CD14-positive monocyte (primary cell): ENCODE data around the gene EXOC3L4. TPM values are rescaled to one million over a fixed set of nuclear protein-coding genes. Genes with fewer than 3 reads are reported as not detected.

Experiments
- DNase-seq, 3 donors: peaks; one replicate each; pipeline ENCODE4 v3.0.0-alpha.2; 2011 to 2022
- H2AFZ ChIP-seq: 2 replicates; pipeline ENCODE4 v1.6.0; 2012; ENCODE audit warnings: mild to moderate bottlenecking, low read depth, low read length, inconsistent platforms; ENCODE audit not compliant: insufficient read depth, poor library complexity, severe bottlenecking
- H3K27ac ChIP-seq, 2 donors: 1 replicate in 1 of 2; 2 replicates in 1 of 2; pipeline ENCODE4 v1.5.1; 2012 to 2013; ENCODE audit warnings: low read length in 2 of 2, control low read depth in 1 of 2, inconsistent platforms in 1 of 2, low read depth in 1 of 2, mild to moderate bottlenecking in 1 of 2
- H3K27me3 ChIP-seq, 2 donors: one replicate each; pipeline versions ENCODE4 v1.6.0 to v1.6.1; 2011 to 2013; ENCODE audit warnings: low read length in 2 of 2; ENCODE audit not compliant: control insufficient read depth in 2 of 2, insufficient read depth in 2 of 2
- H3K36me3 ChIP-seq, 2 donors: replicated peaks in 1 of 2; 1 replicate in 1 of 2; 2 replicates in 1 of 2; pipeline versions ENCODE4 v1.5.1 to v1.6.1; 2012 to 2013; ENCODE audit warnings: low read length in 2 of 2, control low read depth in 1 of 2, inconsistent platforms in 1 of 2, mild to moderate bottlenecking in 1 of 2; ENCODE audit not compliant: insufficient read depth in 2 of 2, control insufficient read depth in 1 of 2
- H3K4me1 ChIP-seq, 2 donors: 1 replicate in 1 of 2; 2 replicates in 1 of 2; pipeline versions ENCODE4 v1.5.1 to v1.6.1; 2012 to 2013; ENCODE audit warnings: low read length in 2 of 2, control low read depth in 1 of 2, inconsistent platforms in 1 of 2, mild to moderate bottlenecking in 1 of 2, moderate library complexity in 1 of 2; ENCODE audit not compliant: insufficient read depth in 2 of 2, control insufficient read depth in 1 of 2
- H3K4me2 ChIP-seq: replicated peaks from 2 replicates; pipeline ENCODE3; 2012; ENCODE audit warnings: low read length, moderate library complexity, mild to moderate bottlenecking; ENCODE audit not compliant: poor library complexity, severe bottlenecking; ENCODE audit errors: extremely low read depth
- H3K4me3 ChIP-seq, 3 experiments: fragments of 200-600 bp in 1 of 3; sonication (generic) in 1 of 3; replicated peaks in 1 of 3; 1 replicate in 2 of 3; 2 replicates in 1 of 3; pipeline ENCODE4 v1.5.1; 2011 to 2013; ENCODE audit warnings: low read length in 3 of 3, mild to moderate bottlenecking in 3 of 3, control low read depth in 2 of 3, low read depth in 2 of 3, inconsistent platforms in 1 of 3, moderate library complexity in 1 of 3
- H3K79me2 ChIP-seq: 2 replicates; pipeline ENCODE4 v1.6.0; 2012; ENCODE audit warnings: mild to moderate bottlenecking, control low read depth, inconsistent platforms, low read length, moderate library complexity; ENCODE audit not compliant: insufficient read depth
- H3K9ac ChIP-seq: 2 replicates; pipeline ENCODE4 v1.6.0; 2017; ENCODE audit warnings: low read length, mild to moderate bottlenecking; ENCODE audit not compliant: insufficient read depth, poor library complexity, severe bottlenecking
- H3K9me3 ChIP-seq, 2 donors: replicated peaks in 1 of 2; 1 replicate in 1 of 2; 2 replicates in 1 of 2; pipeline versions ENCODE4 v1.5.1 to v1.6.1; 2012 to 2013; ENCODE audit warnings: low read length in 2 of 2, control low read depth in 1 of 2; ENCODE audit not compliant: control insufficient read depth in 1 of 2, insufficient read depth in 1 of 2
- H4K20me1 ChIP-seq: 2 replicates; pipeline ENCODE4 v1.6.0; 2012; ENCODE audit warnings: mild to moderate bottlenecking, low read length, control low read depth, moderate library complexity; ENCODE audit not compliant: insufficient read depth
- H3K27ac Mint-ChIP-seq, 7 donors: one replicate each; pipeline ENCODE4 v1.8.0; 2020; ENCODE audit warnings: mild to moderate bottlenecking in 7 of 7, mixed read lengths in 7 of 7, moderate library complexity in 6 of 7, inconsistent platforms in 2 of 7
- H3K27me3 Mint-ChIP-seq, 3 donors: one replicate each; pipeline ENCODE4 v1.8.0; 2021 to 2022; ENCODE audit warnings: low read depth in 3 of 3, mild to moderate bottlenecking in 3 of 3, mixed read lengths in 3 of 3, moderate library complexity in 3 of 3, inconsistent platforms in 1 of 3
- H3K36me3 Mint-ChIP-seq, 2 donors: one replicate each; pipeline ENCODE4 v1.8.0; 2020; ENCODE audit warnings: mixed read lengths in 2 of 2, inconsistent platforms in 1 of 2, mild to moderate bottlenecking in 1 of 2
- H3K4me1 Mint-ChIP-seq: one replicate; pipeline ENCODE4 v1.8.0; 2020; ENCODE audit warnings: mild to moderate bottlenecking, mixed read lengths
- H3K4me3 Mint-ChIP-seq, 2 donors: one replicate each; pipeline ENCODE4 v1.8.0; 2020; ENCODE audit warnings: mild to moderate bottlenecking in 2 of 2, mixed read lengths in 2 of 2, moderate library complexity in 1 of 2
- H3K9me3 Mint-ChIP-seq, 7 donors: one replicate each; pipeline ENCODE4 v1.8.0; 2020 to 2022; ENCODE audit warnings: mixed read lengths in 7 of 7, mild to moderate bottlenecking in 6 of 7, moderate library complexity in 6 of 7, inconsistent platforms in 2 of 7
- CTCF ChIP-seq: fragments of 200-600 bp; IDR thresholded peaks from one replicate; pipeline ENCODE4 v1.8.0; 2022; ENCODE audit warnings: antibody characterized with exemption, mild to moderate bottlenecking
- WGBS: methylation state at CpG from one replicate; pipeline ENCODE4 v1.1.5; 2013; ENCODE audit warnings: missing lambda C conversion rate; ENCODE audit not compliant: insufficient coverage; 5-methylcytosine and 5-hydroxymethylcytosine counted together
- intact Hi-C, 2 donors: fragments of 100-400 bp; cut with micrococcal nuclease; formaldehyde crosslinking; loops; one replicate each; pipeline versions ENCODE4 v1.15.0 to v1.15.1; 2023
- polyA plus RNA-seq, 3 donors: library from polyadenylated mRNA; depleted of rRNA in 1 of 3; unstranded in 2 of 3; stranded (reverse) in 1 of 3; fragments of 300-500 nt in 2 of 3; fragments of >200 nt in 1 of 3; fragmentation: Illumina TruSeq in 2 of 3; gene quantifications; 1 replicate in 2 of 3; 2 replicates in 1 of 3; pipeline ENCODE4 v1.2.3, GENCODE V29; 2012 to 2021

Gene EXOC3L4
- polyA plus RNA-seq, 3 donors, result 0.17 TPM; not detected in 2

- intact Hi-C loops, result no loop called here
- Mint-ChIP-seq H3K4me3 (no peak overlapping the region), H3K27me3 (peaks cover 17 to 23% (median 23%) of the 10 kb centered on the region in 3 donors), H3K27ac (no peak overlapping the region), H3K9me3 (peaks cover 0 to 8% (median 2%) of the 10 kb centered on the region in 7 donors), H3K4me1 (peaks cover 9% of the 10 kb centered on the region), H3K36me3 (peaks cover 3 to 4% of the 10 kb centered on the region in 2 donors)
- H3K36me3 ChIP-seq, result no peaks in the 10 kb centered on the region
- TF ChIP-seq CTCF, result no peak
- DNase-seq, result no peak
- peaks cover 0 to 10% of the 10 kb centered on the region in 2 donors for H3K9me3 ChIP-seq
- H3K9ac ChIP-seq, result no peak overlapping the region
- no peaks in the 10 kb centered on the region for H4K20me1 ChIP-seq
- no peak overlapping the region for H3K4me3 ChIP-seq
- H2AFZ ChIP-seq, result no peak overlapping the region
- peaks cover 8 to 15% of the 10 kb centered on the region in 2 donors for H3K27me3 ChIP-seq
- H3K4me2 ChIP-seq, result no peak overlapping the region
- peaks cover 9 to 15% of the 10 kb centered on the region in 2 donors for H3K4me1 ChIP-seq
- 90% methylated on average over 24 of the region's 26 CpGs for WGBS
- no peaks in the 10 kb centered on the region for H3K79me2 ChIP-seq
- no peak overlapping the region for H3K27ac ChIP-seq
Observed at GRCh38 chr14:103097244-103097993, 2.9 kb downstream of the EXOC3L4 start.

- intact Hi-C loops, result no loop called here
- Histone ChIP-seq H3K4me3 (no peak overlapping the region), H4K20me1 (no peaks in the 10 kb centered on the region), H2AFZ (no peak overlapping the region), H3K9me3 (peaks cover 0 to 10% of the 10 kb centered on the region in 2 donors), H3K4me2 (no peak overlapping the region), H3K27ac (no peak overlapping the region), H3K27me3 (peaks cover 13 to 24% of the 10 kb centered on the region in 2 donors), H3K36me3 (no peaks in the 10 kb centered on the region), H3K9ac (no peak overlapping the region), H3K79me2 (no peaks in the 10 kb centered on the region), H3K4me1 (peaks cover 10 to 21% of the 10 kb centered on the region in 2 donors)
- Mint-ChIP-seq H3K4me1 (peaks cover 10% of the 10 kb centered on the region), H3K27ac (no peak overlapping the region), H3K36me3 (peaks cover 3 to 4% of the 10 kb centered on the region in 2 donors), H3K4me3 (no peak overlapping the region), H3K9me3 (peaks cover 0 to 15% (median 5%) of the 10 kb centered on the region in 7 donors), H3K27me3 (peaks cover 25 to 32% (median 31%) of the 10 kb centered on the region in 3 donors)
- WGBS, result 88% methylated on average over 25 of the region's 31 CpGs
- DNase-seq, result no peak
- no peak for TF ChIP-seq CTCF
Observed at GRCh38 chr14:103097994-103098957, 3.8 kb downstream of the EXOC3L4 start.
